ENCODE measurements around the gene EMID1.

- TF ChIP-seq SP1 (IDR thresholded peaks at IDR 0.05) (no peak), FOXM1 (IDR thresholded peaks at IDR 0.05; ENCODE audit: borderline replicate concordance) (no peak), TARDBP (IDR thresholded peaks at IDR 0.05) (no peak), BHLHE40 (IDR thresholded peaks at IDR 0.05; ENCODE audit: borderline replicate concordance) (no peak), FOXA1 (IDR thresholded peaks at IDR 0.05) (no peak), FOXK2 (IDR thresholded peaks at IDR 0.05) (no peak), ZNF384 (IDR thresholded peaks at IDR 0.05) (no peak)
- TF ChIP-seq, protein P1, sequence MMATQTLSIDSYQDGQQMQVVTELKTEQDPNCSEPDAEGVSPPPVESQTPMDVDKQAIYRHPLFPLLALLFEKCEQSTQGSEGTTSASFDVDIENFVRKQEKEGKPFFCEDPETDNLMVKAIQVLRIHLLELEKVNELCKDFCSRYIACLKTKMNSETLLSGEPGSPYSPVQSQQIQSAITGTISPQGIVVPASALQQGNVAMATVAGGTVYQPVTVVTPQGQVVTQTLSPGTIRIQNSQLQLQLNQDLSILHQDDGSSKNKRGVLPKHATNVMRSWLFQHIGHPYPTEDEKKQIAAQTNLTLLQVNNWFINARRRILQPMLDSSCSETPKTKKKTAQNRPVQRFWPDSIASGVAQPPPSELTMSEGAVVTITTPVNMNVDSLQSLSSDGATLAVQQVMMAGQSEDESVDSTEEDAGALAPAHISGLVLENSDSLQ (IDR thresholded peaks at IDR 0.05), result no peak
Observed at GRCh38 chr22:29308148-29308790, 102.6 kb downstream of the EMID1 start.

Measured in HEK293T (cell line).